Mesendoderm (in vitro differentiated cells): ENCODE results near the gene ZFHX3.

Experiments used
- DNase-seq: peaks from one replicate; pipeline ENCODE4 v3.0.0; 2013
- H2AK5ac ChIP-seq: 2 replicates; pipeline ENCODE4 v1.6.1; 2013; ENCODE audit warnings: low read length, inconsistent platforms
- H2BK120ac ChIP-seq: 2 replicates; pipeline ENCODE4 v1.6.1; 2013; ENCODE audit warnings: low read depth, mild to moderate bottlenecking, low read length, moderate library complexity, mixed read lengths
- H2BK15ac ChIP-seq: replicated peaks from 2 replicates; pipeline ENCODE4 v1.6.1; 2013; ENCODE audit warnings: low read depth, mild to moderate bottlenecking, moderate library complexity
- H2BK5ac ChIP-seq: 2 replicates; pipeline ENCODE4 v1.6.1; 2013; ENCODE audit warnings: low read length, inconsistent platforms
- H3K18ac ChIP-seq: 2 replicates; pipeline ENCODE4 v1.6.1; 2013; ENCODE audit warnings: mild to moderate bottlenecking, low read length, mixed read lengths
- H3K23ac ChIP-seq: one replicate; pipeline ENCODE4 v1.6.1; 2013; ENCODE audit warnings: low read length
- H3K27ac ChIP-seq: 2 replicates; pipeline ENCODE4 v1.5.1; 2013; ENCODE audit warnings: low read depth, mild to moderate bottlenecking, inconsistent platforms, low read length, moderate library complexity
- H3K27me3 ChIP-seq: 2 replicates; pipeline ENCODE4 v1.6.1; 2013; ENCODE audit warnings: low read length, control low read depth, mild to moderate bottlenecking, inconsistent platforms; ENCODE audit not compliant: insufficient read depth, poor library complexity
- H3K36me3 ChIP-seq: 2 replicates; pipeline ENCODE4 v1.6.1; 2013; ENCODE audit warnings: low read length, inconsistent platforms; ENCODE audit not compliant: control insufficient read depth, insufficient read depth
- H3K4ac ChIP-seq: one replicate; pipeline ENCODE4 v1.6.1; 2013; ENCODE audit warnings: low read depth, mild to moderate bottlenecking, low read length, moderate library complexity
- H3K4me1 ChIP-seq: 2 replicates; pipeline ENCODE4 v1.6.1; 2013; ENCODE audit warnings: low read depth, low read length, inconsistent platforms; ENCODE audit not compliant: control insufficient read depth
- H3K4me2 ChIP-seq: 2 replicates; pipeline ENCODE4 v1.6.1; 2013; ENCODE audit warnings: low read length
- H3K4me3 ChIP-seq: 2 replicates; pipeline ENCODE4 v1.5.1; 2013; ENCODE audit warnings: mild to moderate bottlenecking, low read length
- H3K56ac ChIP-seq: one replicate; pipeline ENCODE4 v1.6.1; 2013; ENCODE audit warnings: low read length
- H3K79me1 ChIP-seq: 2 replicates; pipeline ENCODE4 v1.6.1; 2013; ENCODE audit warnings: low read length, inconsistent platforms
- H3K79me2 ChIP-seq: 2 replicates; pipeline ENCODE4 v1.6.1; 2013; ENCODE audit warnings: mild to moderate bottlenecking, low read length; ENCODE audit not compliant: control insufficient read depth, insufficient read depth
- H3K9ac ChIP-seq: 2 replicates; pipeline ENCODE4 v1.6.1; 2013; ENCODE audit warnings: low read length, inconsistent platforms
- H4K5ac ChIP-seq: one replicate; pipeline ENCODE4 v1.6.1; 2013; ENCODE audit warnings: low read length
- H4K8ac ChIP-seq: one replicate; pipeline ENCODE4 v1.6.1; 2013; ENCODE audit warnings: low read depth, mild to moderate bottlenecking, control low read depth, low read length, moderate library complexity
- WGBS: extraction: QIAGEN DNeasy Blood & Tissue Kit; methylation state at CpG from one replicate; pipeline ENCODE4 v1.1.7; 2013; ENCODE audit warnings: low lambda C conversion rate, missing lambda C conversion rate; ENCODE audit not compliant: insufficient coverage; ENCODE audit errors: extremely low coverage; 5-methylcytosine and 5-hydroxymethylcytosine counted together

The ZFHX3 gene

DNA sequence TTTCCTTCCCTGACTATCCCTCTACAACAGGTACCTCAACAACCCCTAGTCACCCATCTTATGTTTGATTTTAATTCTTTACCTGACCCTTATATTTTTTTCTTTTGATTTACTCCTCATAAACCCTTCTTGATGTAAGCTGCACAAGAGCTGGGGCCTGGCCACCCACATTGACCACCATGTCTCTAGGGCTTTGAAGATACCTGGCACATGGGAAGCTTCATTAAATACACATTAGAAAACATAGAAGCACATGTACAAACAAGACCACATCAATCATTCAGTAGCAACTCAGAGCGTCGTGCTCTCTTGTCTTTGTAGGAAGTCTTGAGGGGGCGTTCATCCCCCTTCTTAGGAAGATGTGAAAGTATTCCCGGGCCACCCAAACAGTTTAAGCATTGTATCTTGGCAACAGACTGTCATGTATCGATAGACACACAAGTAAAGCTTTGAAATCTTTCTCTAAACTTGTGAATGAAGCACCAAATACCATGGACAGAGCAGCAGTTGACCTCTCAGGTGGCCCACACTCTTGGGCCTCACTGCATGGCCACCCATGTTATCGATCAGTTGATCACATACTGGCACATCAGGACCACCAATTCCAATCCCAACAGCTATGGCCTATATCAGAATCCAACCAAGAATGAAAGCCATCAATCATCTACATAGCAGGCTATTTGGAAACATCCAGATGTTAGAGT lies 183.6 kb downstream of the ZFHX3 start:
- no peak overlapping the region for H2BK15ac ChIP-seq
- H3K23ac ChIP-seq, result no peak overlapping the region
- no peaks in the 10 kb centered on the region for H3K79me2 ChIP-seq
- H3K18ac ChIP-seq, result no peak overlapping the region
- no peak overlapping the region for H3K27ac ChIP-seq
- no CpG with 5 or more reads among the region's 6 CpGs for WGBS
- no peak overlapping the region for H2AK5ac ChIP-seq
- no peaks in the 10 kb centered on the region for H3K36me3 ChIP-seq
- no peak overlapping the region for H2BK120ac ChIP-seq
- H3K4me2 ChIP-seq, result no peak overlapping the region
- H2BK5ac ChIP-seq, result no peak overlapping the region
- H4K8ac ChIP-seq, result no peak overlapping the region
- no peak overlapping the region for H3K56ac ChIP-seq
- DNase-seq, result no peak
- no peak overlapping the region for H4K5ac ChIP-seq
- no peak overlapping the region for H3K4ac ChIP-seq
- H3K4me1 ChIP-seq, result no peaks in the 10 kb centered on the region
- H3K27me3 ChIP-seq, result no peaks in the 10 kb centered on the region
- no peak overlapping the region for H3K9ac ChIP-seq
- H3K4me3 ChIP-seq, result no peak overlapping the region
- no peaks in the 10 kb centered on the region for H3K79me1 ChIP-seq

DNA sequence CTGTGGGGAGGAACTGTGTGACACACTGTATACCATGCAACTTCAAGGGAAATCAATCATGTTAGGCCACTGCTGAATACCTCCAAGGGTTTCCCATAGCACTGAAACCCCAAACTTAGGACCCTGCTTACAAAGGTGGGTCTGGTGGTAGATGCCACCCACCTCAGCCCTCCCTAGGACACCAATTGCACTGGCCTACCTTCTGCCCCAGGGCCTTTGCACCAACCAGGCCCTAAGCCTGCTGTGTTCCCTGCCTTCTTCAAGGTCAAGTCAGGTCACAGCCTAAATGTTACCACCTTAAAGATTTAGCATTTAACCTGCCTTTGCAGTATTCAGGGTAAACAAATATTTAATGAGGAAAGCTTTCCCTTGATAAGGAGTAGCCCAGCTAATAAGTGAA lies 185.8 kb downstream of the ZFHX3 start:
- H3K4me3 ChIP-seq, result no peak overlapping the region
- H2BK5ac ChIP-seq, result no peak overlapping the region
- H3K4me1 ChIP-seq, result no peaks in the 10 kb centered on the region
- no peaks in the 10 kb centered on the region for H3K36me3 ChIP-seq
- no peaks in the 10 kb centered on the region for H3K79me2 ChIP-seq
- no peak overlapping the region for H3K9ac ChIP-seq
- H3K56ac ChIP-seq, result no peak overlapping the region
- H3K23ac ChIP-seq, result no peak overlapping the region
- H2BK15ac ChIP-seq, result no peak overlapping the region
- no peak overlapping the region for H4K8ac ChIP-seq
- no peak overlapping the region for H3K18ac ChIP-seq
- H2AK5ac ChIP-seq, result no peak overlapping the region
- no peak overlapping the region for H3K27ac ChIP-seq
- no peak overlapping the region for H3K4me2 ChIP-seq
- H4K5ac ChIP-seq, result no peak overlapping the region
- H2BK120ac ChIP-seq, result no peak overlapping the region
- H3K79me1 ChIP-seq, result no peaks in the 10 kb centered on the region
- DNase-seq, result no peak
- no peaks in the 10 kb centered on the region for H3K27me3 ChIP-seq
- H3K4ac ChIP-seq, result no peak overlapping the region

DNA sequence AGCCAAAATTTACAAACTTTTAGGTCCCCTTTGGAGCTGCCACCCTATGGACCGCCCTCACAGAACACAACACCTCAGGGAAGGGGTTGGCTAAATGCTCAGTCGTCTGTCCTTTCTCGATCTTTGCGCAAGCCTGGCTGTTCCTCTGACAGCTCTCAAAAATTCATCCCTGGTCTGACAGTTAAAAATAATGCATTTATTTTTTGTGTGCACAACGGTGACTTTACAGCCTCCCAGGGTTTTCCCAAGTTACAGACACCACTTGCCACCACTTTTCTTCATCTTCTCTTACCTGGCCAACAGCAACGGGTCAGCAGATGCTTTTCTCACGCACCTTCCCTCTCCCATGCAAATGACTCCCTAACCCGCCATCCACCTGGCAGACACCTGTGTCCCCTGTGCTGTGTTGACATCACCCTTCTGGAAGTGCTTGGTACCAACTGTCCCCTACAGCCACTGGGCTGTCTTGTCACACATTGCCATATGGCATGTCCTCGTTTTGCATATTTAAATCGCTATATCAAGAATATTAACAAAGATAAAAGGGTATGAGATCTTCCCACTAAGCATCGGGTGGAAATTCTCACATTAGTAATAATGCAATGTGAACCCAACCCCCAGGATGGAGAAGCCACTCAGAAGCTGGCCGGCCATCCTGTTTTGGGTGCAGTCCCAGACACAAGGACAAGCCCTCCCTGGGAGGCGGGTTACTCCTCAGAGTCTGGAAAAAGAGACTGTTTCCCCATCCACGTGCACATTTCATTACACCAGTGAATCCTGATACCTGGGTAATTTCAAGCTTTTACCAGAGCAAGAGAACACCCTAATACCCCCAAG lies 187.0 kb downstream of the ZFHX3 start:
- WGBS, result no CpG with 5 or more reads among the region's 14 CpGs
- H3K9ac ChIP-seq, result no peak overlapping the region
- no peak overlapping the region for H3K18ac ChIP-seq

DNA sequence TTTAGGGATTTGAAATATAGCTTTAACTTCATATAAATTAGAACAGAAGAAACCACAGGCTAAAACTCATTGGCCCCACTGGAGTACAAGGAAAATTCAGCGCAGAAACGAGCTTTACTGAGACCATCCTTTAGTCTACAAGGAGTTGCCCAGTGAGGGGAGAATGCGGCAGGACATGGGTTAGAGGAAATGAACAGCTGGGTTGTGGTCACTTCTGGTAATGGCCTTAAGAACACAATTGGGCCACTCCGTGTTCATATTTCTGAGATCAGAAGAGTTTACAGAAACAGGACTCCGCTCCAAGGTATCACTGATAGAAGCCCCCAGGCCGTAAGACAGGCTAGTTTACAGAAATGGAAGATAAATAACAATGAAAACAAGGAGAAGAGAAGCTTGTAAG lies 188.3 kb downstream of the ZFHX3 start:
- Histone ChIP-seq H3K4ac (no peak overlapping the region), H3K23ac (no peak overlapping the region), H3K79me1 (no peaks in the 10 kb centered on the region), H3K56ac (no peak overlapping the region), H4K5ac (no peak overlapping the region), H3K36me3 (no peaks in the 10 kb centered on the region), H3K18ac (no peak overlapping the region), H3K4me2 (no peak overlapping the region), H2BK120ac (no peak overlapping the region), H3K4me3 (no peak overlapping the region), H2BK5ac (no peak overlapping the region), H3K4me1 (no peaks in the 10 kb centered on the region), H4K8ac (no peak overlapping the region), H2BK15ac (no peak overlapping the region), H3K79me2 (no peaks in the 10 kb centered on the region), H3K27me3 (no peaks in the 10 kb centered on the region), H3K27ac (no peak overlapping the region), H3K9ac (no peak overlapping the region), H2AK5ac (no peak overlapping the region)
- no CpG with 5 or more reads among the region's 6 CpGs for WGBS
- no peak for DNase-seq

More for the DNA sequence above, 187.0 kb downstream of the ZFHX3 start:
- Histone ChIP-seq H3K36me3 (no peaks in the 10 kb centered on the region), H2BK5ac (no peak overlapping the region), H2BK15ac (no peak overlapping the region), H3K4me2 (no peak overlapping the region), H2BK120ac (no peak overlapping the region), H3K56ac (no peak overlapping the region), H3K79me1 (no peaks in the 10 kb centered on the region), H3K27me3 (no peaks in the 10 kb centered on the region), H4K8ac (no peak overlapping the region), H3K23ac (no peak overlapping the region), H2AK5ac (no peak overlapping the region), H3K4ac (no peak overlapping the region), H3K4me3 (no peak overlapping the region), H3K27ac (no peak overlapping the region), H3K79me2 (no peaks in the 10 kb centered on the region), H4K5ac (no peak overlapping the region), H3K4me1 (no peaks in the 10 kb centered on the region)
- DNase-seq, result no peak

DNA sequence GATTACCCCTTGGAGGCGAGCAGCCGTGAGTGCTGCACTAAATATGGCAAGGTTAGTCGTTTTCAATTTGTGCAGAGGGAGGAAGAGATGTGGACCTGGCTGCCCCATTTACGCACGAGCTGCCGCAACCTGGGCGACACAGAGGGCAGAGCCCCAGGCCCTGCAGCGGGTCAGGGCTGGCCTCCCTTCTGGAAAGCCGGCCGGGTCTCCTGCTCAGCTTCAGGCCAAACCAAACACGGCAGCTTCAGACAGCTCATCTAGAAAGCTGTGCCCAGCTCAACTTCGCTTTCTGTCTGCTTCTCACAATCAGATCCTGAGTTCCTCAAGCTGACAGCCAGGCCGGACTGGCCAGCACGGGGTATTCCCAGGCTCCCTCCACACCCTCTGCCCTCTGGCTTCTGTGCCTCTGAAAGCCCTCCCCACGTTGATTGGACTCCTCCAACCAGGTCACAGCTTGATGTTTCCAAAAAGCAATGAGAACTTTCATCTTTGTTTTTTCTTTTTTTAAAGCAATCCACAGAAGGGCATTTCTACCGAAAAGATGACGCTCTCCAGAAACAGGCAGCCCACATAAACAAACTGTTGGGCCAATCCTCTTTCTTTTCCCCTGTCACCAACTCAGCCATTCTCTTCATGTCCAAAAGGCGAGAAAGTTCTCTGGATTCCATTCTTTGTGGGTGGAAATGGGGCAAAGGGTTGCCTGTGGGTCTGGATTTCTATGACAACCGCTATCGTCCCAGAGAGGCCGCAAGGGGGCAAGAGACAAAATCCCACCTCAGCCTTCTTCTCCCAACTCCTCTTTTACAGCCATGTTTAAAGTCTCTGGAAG lies 189.0 kb downstream of the ZFHX3 start:
- Histone ChIP-seq H3K18ac (no peak overlapping the region), H3K79me1 (no peaks in the 10 kb centered on the region), H2AK5ac (no peak overlapping the region), H3K4ac (no peak overlapping the region), H3K79me2 (no peaks in the 10 kb centered on the region), H4K8ac (no peak overlapping the region), H3K27me3 (no peaks in the 10 kb centered on the region), H3K4me3 (no peak overlapping the region), H4K5ac (no peak overlapping the region), H3K27ac (no peak overlapping the region), H2BK15ac (no peak overlapping the region), H3K4me1 (no peaks in the 10 kb centered on the region), H3K56ac (no peak overlapping the region), H3K9ac (no peak overlapping the region), H3K4me2 (no peak overlapping the region), H3K36me3 (no peaks in the 10 kb centered on the region), H2BK5ac (no peak overlapping the region), H3K23ac (no peak overlapping the region), H2BK120ac (no peak overlapping the region)
- WGBS, result no CpG with 5 or more reads among the region's 21 CpGs
- DNase-seq, result no peak
